Endodermal cell (in vitro differentiated cells): ENCODE data around the gene SCN9A. TPM values are rescaled to one million over a fixed set of nuclear protein-coding genes. Genes with fewer than 3 reads are reported as not detected.

Experiments
- DNase-seq: peaks from one replicate; pipeline ENCODE4 v3.0.0-alpha.2; 2017
- H3K27ac ChIP-seq: 2 replicates; pipeline ENCODE4 v1.5.1; 2013; ENCODE audit warnings: mild to moderate bottlenecking, low read depth, low read length, moderate library complexity
- H3K27me3 ChIP-seq: 2 replicates; pipeline ENCODE4 v1.6.1; 2013; ENCODE audit warnings: mild to moderate bottlenecking, low read length, moderate library complexity; ENCODE audit not compliant: insufficient read depth, control insufficient read depth, poor library complexity, severe bottlenecking
- H3K36me3 ChIP-seq: 2 replicates; pipeline ENCODE4 v1.7.0; 2013; ENCODE audit warnings: mild to moderate bottlenecking, low read length, moderate library complexity; ENCODE audit not compliant: control insufficient read depth, insufficient read depth
- H3K4me1 ChIP-seq: one replicate; pipeline ENCODE4 v1.7.0; 2013; ENCODE audit warnings: low read length; ENCODE audit not compliant: control insufficient read depth, insufficient read depth
- H3K4me3 ChIP-seq: 2 replicates; pipeline ENCODE4 v1.5.1; 2013; ENCODE audit warnings: mild to moderate bottlenecking, low read length, moderate library complexity
- H3K9ac ChIP-seq: 2 replicates; pipeline ENCODE4 v1.6.1; 2013; ENCODE audit warnings: mild to moderate bottlenecking, low read length, moderate library complexity; ENCODE audit not compliant: poor library complexity, severe bottlenecking; ENCODE audit errors: extremely low read depth
- H3K9me3 ChIP-seq: 2 replicates; pipeline ENCODE4 v1.6.1; 2013; ENCODE audit warnings: mild to moderate bottlenecking, low read length, moderate library complexity; ENCODE audit not compliant: control insufficient read depth
- H3K27ac Mint-ChIP-seq: 2 replicates; pipeline ENCODE4 v1.8.0; 2020; ENCODE audit warnings: mixed read lengths
- H3K27me3 Mint-ChIP-seq: 2 replicates; pipeline ENCODE4 v1.8.0; 2021; ENCODE audit warnings: mild to moderate bottlenecking, mixed read lengths; ENCODE audit not compliant: insufficient read depth
- H3K36me3 Mint-ChIP-seq: 2 replicates; pipeline ENCODE4 v1.8.0; 2020; ENCODE audit warnings: low read depth, mixed read lengths
- H3K4me1 Mint-ChIP-seq: 2 replicates; pipeline ENCODE4 v1.8.0; 2020; ENCODE audit warnings: mixed read lengths
- H3K4me3 Mint-ChIP-seq: 2 replicates; pipeline ENCODE4 v1.8.0; 2020; ENCODE audit warnings: mild to moderate bottlenecking, moderate library complexity, mixed read lengths
- H3K9me3 Mint-ChIP-seq: 2 replicates; pipeline ENCODE4 v1.8.0; 2020; ENCODE audit warnings: mild to moderate bottlenecking, mixed read lengths
- WGBS, 2 experiments: methylation state at CpG; one replicate each; pipeline versions ENCODE4 v1.1.5 to v1.1.7; 2013; ENCODE audit warnings: missing lambda C conversion rate in 2 of 2, mixed read lengths in 1 of 2; ENCODE audit not compliant: insufficient coverage in 1 of 2, insufficient read length in 1 of 2; 5-methylcytosine and 5-hydroxymethylcytosine counted together
- total RNA-seq, 2 donors: library from RNA; stranded (reverse); fragmentation: NEBNext Ultra II Directional in 1 of 2; extraction: Animal tissue kit (Norgen Biotek cat#: 25700) in 1 of 2; gene quantifications; 2 replicates in 1 of 2; 3 replicates in 1 of 2; pipeline ENCODE4 v1.2.1, GENCODE V29; 2021
- TF ChIP-seq, protein P1 (sequence below): fragments of 200-600 bp; sonication (generic); conservative IDR thresholded peaks from 2 replicates; pipeline ENCODE4 v1.5.0; 2021; ENCODE audit warnings: antibody characterized with exemption, mild to moderate bottlenecking

SCN9A gene
- total RNA-seq, 2 donors from 2014 or later: 0.13 to 0.35 TPM

DNA sequence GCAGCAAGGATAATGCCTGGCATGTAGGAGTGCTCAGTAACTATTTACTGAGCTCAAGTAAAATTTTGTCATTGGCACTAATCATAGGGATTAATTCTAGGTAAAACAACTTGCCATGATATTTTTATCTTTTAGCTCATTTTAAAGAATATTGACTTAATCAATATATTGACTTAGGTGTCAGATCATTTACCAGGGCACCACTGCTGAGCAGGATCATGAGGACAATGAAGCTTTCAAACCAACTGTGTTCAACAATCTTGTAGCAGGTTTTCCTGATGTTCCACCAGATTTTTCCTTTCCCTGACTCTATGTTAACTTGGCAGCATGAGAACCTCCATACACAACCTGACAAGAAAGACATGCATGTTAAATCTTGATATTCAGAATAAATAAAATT is 133.4 kb downstream of the SCN9A start:
- H3K27ac Mint-ChIP-seq: no peak overlapping the region
- TF ChIP-seq, protein P1, sequence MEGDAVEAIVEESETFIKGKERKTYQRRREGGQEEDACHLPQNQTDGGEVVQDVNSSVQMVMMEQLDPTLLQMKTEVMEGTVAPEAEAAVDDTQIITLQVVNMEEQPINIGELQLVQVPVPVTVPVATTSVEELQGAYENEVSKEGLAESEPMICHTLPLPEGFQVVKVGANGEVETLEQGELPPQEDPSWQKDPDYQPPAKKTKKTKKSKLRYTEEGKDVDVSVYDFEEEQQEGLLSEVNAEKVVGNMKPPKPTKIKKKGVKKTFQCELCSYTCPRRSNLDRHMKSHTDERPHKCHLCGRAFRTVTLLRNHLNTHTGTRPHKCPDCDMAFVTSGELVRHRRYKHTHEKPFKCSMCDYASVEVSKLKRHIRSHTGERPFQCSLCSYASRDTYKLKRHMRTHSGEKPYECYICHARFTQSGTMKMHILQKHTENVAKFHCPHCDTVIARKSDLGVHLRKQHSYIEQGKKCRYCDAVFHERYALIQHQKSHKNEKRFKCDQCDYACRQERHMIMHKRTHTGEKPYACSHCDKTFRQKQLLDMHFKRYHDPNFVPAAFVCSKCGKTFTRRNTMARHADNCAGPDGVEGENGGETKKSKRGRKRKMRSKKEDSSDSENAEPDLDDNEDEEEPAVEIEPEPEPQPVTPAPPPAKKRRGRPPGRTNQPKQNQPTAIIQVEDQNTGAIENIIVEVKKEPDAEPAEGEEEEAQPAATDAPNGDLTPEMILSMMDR: no peak
- no peaks in the 10 kb centered on the region for H3K9me3 Mint-ChIP-seq
- no peaks in the 10 kb centered on the region for H3K9me3 ChIP-seq
- no peak for DNase-seq
- H3K36me3 Mint-ChIP-seq: no peaks in the 10 kb centered on the region
- H3K27me3 Mint-ChIP-seq: no peaks in the 10 kb centered on the region
- H3K4me3 Mint-ChIP-seq: no peak overlapping the region
- H3K27me3 ChIP-seq: no peaks in the 10 kb centered on the region
- no peak overlapping the region for H3K27ac ChIP-seq
- no peak overlapping the region for H3K9ac ChIP-seq
- H3K4me1 Mint-ChIP-seq: peaks cover 5% of the 10 kb centered on the region
- H3K4me1 ChIP-seq: no peaks in the 10 kb centered on the region
- no peaks in the 10 kb centered on the region for H3K36me3 ChIP-seq
- H3K4me3 ChIP-seq: no peak overlapping the region

DNA sequence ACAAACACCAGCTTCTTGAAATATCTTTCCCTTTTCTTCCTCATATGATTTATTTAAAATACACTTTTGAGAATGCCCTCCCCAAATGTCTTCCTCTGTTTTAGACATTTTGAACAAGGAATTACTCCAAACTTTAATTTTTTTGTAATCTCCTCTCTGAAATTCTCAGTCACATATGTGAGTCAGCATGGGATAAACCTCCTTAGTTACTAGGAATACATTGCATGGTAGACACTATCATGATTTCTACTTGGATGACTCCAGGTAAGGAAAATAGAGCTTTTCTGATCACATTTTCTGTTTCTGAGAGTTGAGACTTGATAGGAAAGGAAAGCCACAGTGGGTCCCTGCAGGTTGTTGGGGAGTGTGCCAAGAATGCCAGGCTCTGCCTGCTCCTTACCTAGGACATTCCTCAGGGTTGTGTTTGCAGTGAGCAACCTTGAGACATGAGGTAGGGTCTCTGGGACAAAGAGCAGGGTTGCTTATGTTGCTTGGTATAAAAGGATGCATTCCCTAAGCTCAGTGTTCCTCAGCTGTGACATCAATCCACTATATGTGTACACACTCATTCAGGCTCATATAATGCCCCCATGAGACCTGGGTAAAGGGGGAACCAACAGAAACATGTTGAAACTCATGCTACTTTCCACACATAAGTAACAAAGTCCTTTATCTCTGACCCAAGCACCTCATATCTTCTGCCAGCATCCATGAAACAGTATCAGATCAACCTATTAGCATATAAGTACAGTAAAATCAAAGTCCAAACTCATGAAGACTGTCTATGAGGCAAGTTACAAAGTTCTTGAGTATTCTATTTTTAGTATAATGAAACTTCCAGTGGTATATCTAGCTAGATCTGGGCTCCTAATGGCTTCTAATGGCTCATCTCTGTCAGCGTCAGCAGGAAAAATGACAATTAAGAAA is 135.1 kb downstream of the SCN9A start:
- H3K9me3 ChIP-seq: no peaks in the 10 kb centered on the region
- no peak overlapping the region for H3K27ac ChIP-seq
- H3K27me3 ChIP-seq: no peaks in the 10 kb centered on the region
- no peaks in the 10 kb centered on the region for H3K27me3 Mint-ChIP-seq
- TF ChIP-seq, protein P1: no peak
- 100% methylated on average over 1 of the region's 1 CpG; no CpG with 5 or more reads in 1 of the 2 experiments for WGBS, 2 experiments
- peaks cover 5% of the 10 kb centered on the region for H3K4me1 Mint-ChIP-seq
- no peaks in the 10 kb centered on the region for H3K9me3 Mint-ChIP-seq
- H3K4me3 Mint-ChIP-seq: no peak overlapping the region
- no peak for DNase-seq
- no peaks in the 10 kb centered on the region for H3K36me3 ChIP-seq
- H3K27ac Mint-ChIP-seq: no peak overlapping the region
- no peaks in the 10 kb centered on the region for H3K36me3 Mint-ChIP-seq
- no peak overlapping the region for H3K9ac ChIP-seq
- no peak overlapping the region for H3K4me3 ChIP-seq
- no peaks in the 10 kb centered on the region for H3K4me1 ChIP-seq

DNA sequence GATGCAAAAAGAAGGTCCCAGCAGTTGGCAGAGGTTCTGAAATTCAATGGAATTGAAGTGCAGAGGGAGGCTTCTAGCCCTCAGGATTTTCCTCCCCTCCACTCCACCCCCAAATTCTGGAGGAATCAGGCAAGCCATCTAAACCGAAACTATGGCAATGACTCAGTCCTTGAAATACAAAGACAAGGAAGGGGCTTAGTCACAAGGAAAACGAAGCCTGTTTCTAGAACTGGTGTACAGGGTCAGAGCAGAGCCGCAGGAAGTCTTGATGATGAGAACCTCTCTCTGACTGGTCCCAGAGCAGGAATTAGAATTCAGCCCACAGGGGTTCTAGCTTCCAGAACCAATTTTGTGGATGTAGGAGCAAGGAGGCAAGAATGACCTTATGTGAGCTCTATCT is 136.2 kb downstream of the SCN9A start:
- no peaks in the 10 kb centered on the region for H3K36me3 Mint-ChIP-seq
- H3K4me1 Mint-ChIP-seq: peaks cover 5% of the 10 kb centered on the region
- no peaks in the 10 kb centered on the region for H3K36me3 ChIP-seq
- no peaks in the 10 kb centered on the region for H3K27me3 ChIP-seq
- no peak overlapping the region for H3K27ac Mint-ChIP-seq
- 77 to 80% methylated on average over 2 to 3 of the region's 3 CpGs for WGBS, 2 experiments
- TF ChIP-seq, protein P1: no peak
- H3K9ac ChIP-seq: no peak overlapping the region
- H3K9me3 Mint-ChIP-seq: no peaks in the 10 kb centered on the region
- H3K27me3 Mint-ChIP-seq: no peaks in the 10 kb centered on the region
- H3K4me3 ChIP-seq: no peak overlapping the region
- no peak for DNase-seq
- H3K9me3 ChIP-seq: no peaks in the 10 kb centered on the region
- no peaks in the 10 kb centered on the region for H3K4me1 ChIP-seq
- no peak overlapping the region for H3K27ac ChIP-seq
- no peak overlapping the region for H3K4me3 Mint-ChIP-seq
